Hematopoietic multipotent progenitor cell treated with erythropoietin and hydrocortisone succinate and interleukin-3 and kit ligand, for 8 days (in vitro differentiated cells): Measurements from ENCODE around the gene INVS.
"Not testable (repeated sequence)": the region's sequence is repeated elsewhere in the genome, so short reads cannot be mapped to it uniquely, and the experiment has no call there.

Experiments used
- DNase-seq: peaks from one replicate; pipeline ENCODE4 v3.0.0-alpha.2; 2015

Gene INVS

GRCh38 chr9:100098887-100099721 lies at the start of gene INVS, which contains the start of gene ERP44:
Gene INVS, plus strand, starts transcription at chr9:100099243. Its CDS starts 5,279 bp downstream, at chr9:100104522.
Gene ERP44, minus strand, starts transcription at chr9:100099000. Its CDS starts 160 bp downstream, at chr9:100098840.
- peak; percentile 99 for DNase-seq

GRCh38 chr9:100049551-100049950 lies 49.5 kb upstream of the INVS start:
- DNase-seq = no peak

GRCh38 chr9:100052375-100052774 lies 46.7 kb upstream of the INVS start:
- no peak for DNase-seq

- DNase-seq = no peak
These were observed 42.5 kb upstream of the INVS start for GRCh38 chr9:100056561-100056960.

GRCh38 chr9:100057624-100058023 lies 41.4 kb upstream of the INVS start:
- no peak for DNase-seq

GRCh38 chr9:100058699-100059579 lies 40.1 kb upstream of the INVS start:
- no peak for DNase-seq

GRCh38 chr9:100062683-100063082 lies 36.4 kb upstream of the INVS start:
- DNase-seq = not testable (repeated sequence)

- DNase-seq = no peak
These were observed 35.9 kb upstream of the INVS start for GRCh38 chr9:100063185-100063584.

- DNase-seq = no peak
These were observed 34.0 kb upstream of the INVS start for GRCh38 chr9:100064872-100065581.

- DNase-seq = peak; percentile 29
These were observed 32.5 kb upstream of the INVS start for GRCh38 chr9:100066539-100066938.

- not testable (repeated sequence) for DNase-seq
These were observed 31.1 kb upstream of the INVS start for GRCh38 chr9:100067990-100068389.

GRCh38 chr9:100069068-100069467 lies 30.0 kb upstream of the INVS start:
- not testable (repeated sequence) for DNase-seq

- DNase-seq = peak; percentile 93
These were observed 28.7 kb upstream of the INVS start for GRCh38 chr9:100070104-100071041.

GRCh38 chr9:100071271-100071670 lies 27.8 kb upstream of the INVS start:
- no peak for DNase-seq

- peak; percentile 20 for DNase-seq
These were observed 26.2 kb upstream of the INVS start for GRCh38 chr9:100072805-100073204.

GRCh38 chr9:100074093-100074492 lies 24.9 kb upstream of the INVS start:
- DNase-seq = no peak

GRCh38 chr9:100074989-100075388 lies 24.1 kb upstream of the INVS start:
- DNase-seq = no peak

GRCh38 chr9:100076256-100076655 lies 22.8 kb upstream of the INVS start:
- DNase-seq = peak; percentile 53

GRCh38 chr9:100082782-100083181 lies 16.3 kb upstream of the INVS start:
- DNase-seq = no peak

GRCh38 chr9:100083448-100084127 lies 15.5 kb upstream of the INVS start:
- DNase-seq = peak; percentile 30

- DNase-seq = peak; percentile 91
These were observed 15.0 kb upstream of the INVS start for GRCh38 chr9:100084128-100084453.
